ENCODE measurements around the gene TIGD1. TPM values are rescaled to one million over a fixed set of nuclear protein-coding genes. Genes with fewer than 3 reads are reported as not detected.

TIGD1 gene
- polyA plus RNA-seq, 3 donors: 12.3 to 14.7 (median 14.2) TPM

DNA sequence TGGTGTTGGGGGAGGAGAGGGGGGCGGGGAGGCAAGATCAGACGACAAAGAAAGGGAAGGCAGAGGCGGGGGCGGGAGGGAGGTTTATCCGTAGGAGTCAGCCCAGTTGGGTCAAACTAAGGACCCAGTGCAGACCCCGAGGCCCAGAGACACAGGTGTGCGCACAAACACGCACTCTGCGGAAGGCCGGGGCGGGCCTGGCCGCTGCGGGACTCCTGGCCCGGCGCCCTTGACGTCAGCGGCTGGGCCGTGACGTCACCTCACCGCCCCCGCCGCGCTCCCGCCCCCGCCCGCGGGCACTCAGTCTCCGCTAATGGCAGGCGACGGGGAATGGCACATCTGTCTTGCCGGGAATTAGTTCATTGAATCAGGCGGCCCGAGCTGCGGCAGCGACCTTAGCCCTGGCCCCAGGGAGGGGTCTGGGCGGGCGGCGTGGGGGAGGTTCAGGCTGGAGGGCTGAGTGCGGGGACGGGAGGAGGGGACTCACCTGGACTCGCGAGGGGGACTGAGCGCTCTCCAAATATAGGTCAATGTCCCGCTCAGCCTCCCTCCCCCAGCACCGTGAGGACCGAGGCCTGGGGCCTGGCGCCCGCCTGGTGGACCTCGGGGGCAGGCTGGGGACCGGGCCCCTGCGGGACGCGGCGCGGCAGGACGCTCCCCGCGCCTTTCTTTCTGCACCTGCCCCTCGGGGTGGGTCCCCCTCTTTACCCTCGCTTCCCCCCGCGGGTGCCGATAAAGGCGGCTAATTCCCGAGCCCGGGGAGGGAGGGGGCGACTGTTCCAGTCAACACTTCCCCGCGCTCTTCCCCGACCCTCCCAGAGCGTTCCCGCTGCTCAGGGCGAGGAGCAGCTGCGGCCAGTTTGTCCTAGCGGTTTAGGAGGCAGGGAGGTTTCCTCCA, 47.2 kb downstream of the TIGD1 start:
- no peak for DNase-seq (ENCODE audit: low read depth in 3 of 3, low spot score in 2 of 3)

DNA sequence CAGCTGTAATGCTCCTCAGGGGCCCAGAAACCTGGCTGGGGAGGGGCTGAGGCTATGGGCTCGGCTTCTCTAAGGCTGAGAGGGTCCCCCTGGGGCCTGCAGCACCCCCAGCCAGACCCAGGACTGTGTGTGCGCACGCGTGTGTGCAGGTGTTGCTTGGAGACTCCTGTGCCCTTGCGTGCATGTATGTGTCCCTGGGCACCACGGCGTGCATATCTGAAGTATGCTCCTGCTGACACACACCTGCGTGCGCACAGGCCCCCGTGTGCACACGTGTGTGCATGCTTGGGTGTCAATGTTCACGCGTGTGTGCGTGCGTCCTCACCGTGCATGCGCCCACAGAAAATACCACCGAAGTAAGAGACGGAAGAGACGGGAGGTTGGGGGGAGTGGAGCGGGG, 47.8 kb downstream of the TIGD1 start:
- DNase-seq (ENCODE audit: low read depth in 3 of 3, low spot score in 2 of 3): no peak

DNA sequence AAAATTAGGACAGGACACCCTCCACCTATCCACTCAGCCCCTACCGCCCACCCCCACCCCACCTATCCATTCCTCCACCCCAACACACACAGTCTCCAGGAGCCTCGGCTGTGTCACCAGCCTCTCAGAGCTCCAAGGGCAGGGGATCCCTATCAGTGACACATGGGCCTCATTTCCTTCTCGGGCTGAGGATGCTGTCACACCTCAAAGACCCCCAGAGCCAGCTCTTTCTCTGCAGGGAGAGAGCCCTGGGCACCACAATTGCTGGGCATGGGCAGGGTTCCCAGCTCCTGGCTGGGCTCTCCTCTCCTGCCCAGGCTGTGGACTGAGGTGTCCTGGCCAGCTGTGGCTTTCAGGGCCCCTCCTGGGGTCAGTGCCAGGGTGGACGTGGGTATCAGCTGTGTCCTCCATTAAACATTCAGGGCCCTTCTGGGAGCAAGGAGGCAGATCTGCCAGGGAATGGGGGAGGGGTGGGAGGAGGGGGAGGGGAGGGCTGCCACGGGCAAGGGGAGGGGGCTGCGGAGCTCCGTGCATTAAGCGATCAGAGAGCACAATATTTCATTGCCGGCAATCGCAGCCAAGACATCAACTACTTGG, 48.5 kb downstream of the TIGD1 start:
- no peak for DNase-seq (ENCODE audit: low read depth in 3 of 3, low spot score in 2 of 3)

DNA sequence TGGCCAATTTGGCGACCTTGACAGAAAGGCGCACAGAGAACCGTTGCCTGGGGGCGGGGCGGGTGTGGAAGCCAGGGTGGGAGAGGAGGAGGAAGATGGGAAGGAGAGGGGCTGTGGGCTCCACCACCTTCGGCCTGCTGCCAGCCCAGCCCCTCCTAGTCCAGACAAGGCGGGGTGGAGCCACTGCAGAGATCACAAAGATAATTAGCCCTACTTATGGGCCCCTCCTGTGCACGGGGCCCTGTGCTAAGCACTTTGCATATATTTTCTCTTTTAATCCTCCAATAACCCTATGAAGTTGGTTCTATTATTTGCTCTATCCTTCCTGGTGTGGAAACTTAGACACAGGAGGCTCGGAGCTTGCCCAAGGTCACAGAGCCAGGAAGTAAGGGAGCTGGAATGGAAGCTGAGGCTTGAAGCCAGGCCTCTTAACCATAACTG, 49.0 kb downstream of the TIGD1 start:
- DNase-seq (ENCODE audit: low read depth in 3 of 3, low spot score in 2 of 3): no peak

DNA sequence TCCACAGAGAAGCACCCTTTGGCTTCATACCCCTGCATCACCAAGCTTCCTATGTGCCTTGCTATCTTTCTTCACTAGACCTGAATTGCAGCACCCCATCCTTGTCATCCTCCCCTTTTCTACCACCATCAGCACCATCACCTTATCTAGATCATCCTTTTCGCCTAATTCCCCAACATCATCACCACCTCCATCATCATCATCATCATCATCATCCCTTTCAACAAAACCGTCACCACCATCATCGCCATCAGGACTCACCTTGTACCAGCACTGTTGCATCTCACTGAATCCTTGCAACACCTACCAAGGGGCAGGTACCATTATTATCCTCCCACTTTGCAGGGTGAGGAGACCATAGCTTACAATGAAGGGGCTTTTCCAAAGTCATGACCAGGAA, 51.9 kb downstream of the TIGD1 start:
- DNase-seq (ENCODE audit: low read depth in 3 of 3, low spot score in 2 of 3): no peak

Other genes starting within 250 kb of the TIGD1 start
- gene ALPP, start 171.8 kb downstream of the TIGD1 start, polyA plus RNA-seq (ENCODE audit: insufficient read length in 3 of 3): under 1 TPM in 1 of 3 donors, not detected in 2; 0.06 TPM
- gene ALPG, start 143.7 kb downstream of the TIGD1 start, polyA plus RNA-seq (ENCODE audit: insufficient read length in 3 of 3): not detected
- under 1 TPM in 2 of 3 donors, not detected in 1; 0.10 to 0.14 TPM for gene ALPI, start 94.4 kb downstream of the TIGD1 start, polyA plus RNA-seq (ENCODE audit: insufficient read length in 3 of 3)
- 10 to 100 TPM in 1 of 3 donors, 1 to 10 TPM in 2; 7.8 to 13.7 (median 8.6) TPM for gene ECEL1, start 62.7 kb downstream of the TIGD1 start, polyA plus RNA-seq (ENCODE audit: insufficient read length in 3 of 3)
- gene PRSS56, start 30.2 kb downstream of the TIGD1 start, polyA plus RNA-seq (ENCODE audit: insufficient read length in 3 of 3): not detected
- under 1 TPM; 0.40 to 0.74 (median 0.59) TPM for gene CHRND, start 24.4 kb downstream of the TIGD1 start, polyA plus RNA-seq (ENCODE audit: insufficient read length in 3 of 3)
- 1 to 10 TPM in 1 of 3 donors, under 1 TPM in 2; 0.55 to 1.1 (median 0.74) TPM for gene CHRNG, start 10.9 kb downstream of the TIGD1 start, polyA plus RNA-seq (ENCODE audit: insufficient read length in 3 of 3)
- 100 to 1,000 TPM; 106 to 118 (median 112) TPM for gene EIF4E2, start 132 bp upstream of the TIGD1 start, polyA plus RNA-seq (ENCODE audit: insufficient read length in 3 of 3)
- 10 to 100 TPM; 55.8 to 90.4 (median 85.6) TPM for gene EFHD1, start 83.0 kb upstream of the TIGD1 start, polyA plus RNA-seq (ENCODE audit: insufficient read length in 3 of 3)
- 10 to 100 TPM; 64.8 to 66.7 (median 66.2) TPM for gene GIGYF2, start 146.8 kb upstream of the TIGD1 start, polyA plus RNA-seq (ENCODE audit: insufficient read length in 3 of 3)
- 1 to 10 TPM; 2.6 to 4.1 (median 3.4) TPM for gene KCNJ13, start 226.0 kb upstream of the TIGD1 start, polyA plus RNA-seq (ENCODE audit: insufficient read length in 3 of 3)

Data from right renal cortex interstitium (tissue), 3 donors.